Body of pancreas (tissue), 4 donors: ENCODE results near the gene REV1.

ENCODE experiments used
- POLR2A ChIP-seq, 3 donors: fragments of 450-650 bp; IDR thresholded peaks; one replicate each; pipeline ENCODE4 v1.6.1; 2016; ENCODE audit warnings: antibody characterized with exemption in 3 of 3, mild to moderate bottlenecking in 2 of 3
- TF ChIP-seq, protein P1 (sequence below), 7 experiments: fragments of 450-650 bp in 4 of 7; fragments of 200-600 bp in 3 of 7; sonication (generic) in 3 of 7; IDR thresholded peaks; one replicate each; pipeline ENCODE4 v1.5.1; 2016 to 2019; ENCODE audit warnings: antibody characterized with exemption in 7 of 7

DNA sequence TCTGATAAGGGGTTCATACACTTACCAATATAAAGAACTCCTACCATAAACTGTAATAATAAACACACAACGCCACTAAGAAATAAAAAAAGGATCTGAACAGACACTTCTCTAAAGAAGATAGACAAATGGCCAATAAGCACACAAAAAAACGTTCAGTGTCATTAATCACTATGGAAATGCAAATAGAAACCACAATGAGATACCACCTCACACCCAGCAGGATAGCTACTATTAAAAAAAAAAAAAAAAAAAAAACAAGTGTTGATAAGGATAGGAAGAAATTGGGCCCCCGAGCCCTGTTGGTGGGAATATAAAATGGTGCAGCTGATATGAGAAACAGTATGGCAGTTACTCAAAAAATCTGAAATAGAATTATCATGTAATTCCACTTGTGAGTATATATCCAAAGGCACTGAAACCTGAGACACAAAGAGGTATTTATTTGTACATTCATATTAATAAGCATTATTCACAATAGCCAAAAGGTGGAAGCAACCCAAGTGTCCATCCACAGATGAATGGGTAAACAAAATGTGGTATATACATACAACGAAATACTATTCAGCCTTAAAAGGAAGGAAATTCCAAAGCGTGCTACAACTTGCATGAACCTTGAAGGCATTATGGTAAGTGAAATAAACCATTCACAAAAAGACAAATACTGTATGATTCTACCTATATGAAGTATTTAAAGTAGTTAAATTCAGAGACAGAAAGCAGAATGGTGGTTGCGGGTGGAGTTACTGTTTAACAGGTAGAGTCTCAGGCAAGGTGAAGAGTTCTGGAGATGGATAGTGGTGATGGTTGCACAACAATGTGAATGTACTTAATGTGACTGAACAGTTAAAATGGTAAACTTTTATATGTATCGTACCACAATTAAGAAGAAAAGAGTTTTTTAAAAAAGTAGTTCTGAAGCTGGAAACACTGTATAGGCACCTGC is 17.9 kb downstream of the REV1 start:
- TF ChIP-seq, protein P1, sequence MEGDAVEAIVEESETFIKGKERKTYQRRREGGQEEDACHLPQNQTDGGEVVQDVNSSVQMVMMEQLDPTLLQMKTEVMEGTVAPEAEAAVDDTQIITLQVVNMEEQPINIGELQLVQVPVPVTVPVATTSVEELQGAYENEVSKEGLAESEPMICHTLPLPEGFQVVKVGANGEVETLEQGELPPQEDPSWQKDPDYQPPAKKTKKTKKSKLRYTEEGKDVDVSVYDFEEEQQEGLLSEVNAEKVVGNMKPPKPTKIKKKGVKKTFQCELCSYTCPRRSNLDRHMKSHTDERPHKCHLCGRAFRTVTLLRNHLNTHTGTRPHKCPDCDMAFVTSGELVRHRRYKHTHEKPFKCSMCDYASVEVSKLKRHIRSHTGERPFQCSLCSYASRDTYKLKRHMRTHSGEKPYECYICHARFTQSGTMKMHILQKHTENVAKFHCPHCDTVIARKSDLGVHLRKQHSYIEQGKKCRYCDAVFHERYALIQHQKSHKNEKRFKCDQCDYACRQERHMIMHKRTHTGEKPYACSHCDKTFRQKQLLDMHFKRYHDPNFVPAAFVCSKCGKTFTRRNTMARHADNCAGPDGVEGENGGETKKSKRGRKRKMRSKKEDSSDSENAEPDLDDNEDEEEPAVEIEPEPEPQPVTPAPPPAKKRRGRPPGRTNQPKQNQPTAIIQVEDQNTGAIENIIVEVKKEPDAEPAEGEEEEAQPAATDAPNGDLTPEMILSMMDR (IDR thresholded peaks at IDR 0.05) = no peak
- no peak for TF ChIP-seq POLR2A (IDR thresholded peaks at IDR 0.05)
